HepG2 (cell line): Measurements from ENCODE around the gene CD68. TPM values are rescaled to one million over a fixed set of nuclear protein-coding genes. Genes with fewer than 3 reads are reported as not detected.

ENCODE experiments used
- AGO2 ChIP-seq: fragments of 200-400 bp; formaldehyde crosslinking; optimal IDR thresholded peaks from 2 replicates; pipeline ENCODE3; 2017; ENCODE audit warnings: mild to moderate bottlenecking, low read depth, low read length, moderate library complexity
- CCAR2 ChIP-seq: fragments of 200-400 bp; formaldehyde crosslinking; optimal IDR thresholded peaks from 2 replicates; pipeline ENCODE3; 2018; ENCODE audit warnings: low read depth, mild to moderate bottlenecking, low read length, moderate library complexity
- DMAP1 ChIP-seq: IDR thresholded peaks from 2 replicates; pipeline ENCODE4 v1.6.1; 2016
- FOSL1 ChIP-seq: sonication (generic); formaldehyde crosslinking; IDR thresholded peaks from 2 replicates; pipeline ENCODE4 v1.9.0; 2021; ENCODE audit warnings: missing genetic modification reagents, borderline replicate concordance
- FOXO1 ChIP-seq: sonication (generic); formaldehyde crosslinking; IDR thresholded peaks from 2 replicates; pipeline ENCODE4 v1.4.0; 2020; ENCODE audit warnings: missing genetic modification reagents
- HDAC6 ChIP-seq: fragments of 200-600 bp; sonication (generic); IDR thresholded peaks from 2 replicates; pipeline ENCODE4 v1.7.0; 2017; ENCODE audit warnings: mild to moderate bottlenecking, antibody characterized with exemption, low read length, low read depth
- NFRKB ChIP-seq: fragments of 450-650 bp; IDR thresholded peaks from 2 replicates; pipeline ENCODE4 v1.6.1; 2017
- NONO ChIP-seq, 2 experiments: fragments of 450-650 bp in 1 of 2; sonication (generic) in 1 of 2; formaldehyde crosslinking in 1 of 2; IDR thresholded peaks in 1 of 2; conservative IDR thresholded peaks in 1 of 2; 2 replicates each; pipeline versions ENCODE4 v1.6.1 to v1.8.0; 2017 to 2022; ENCODE audit warnings: mild to moderate bottlenecking in 1 of 2, missing genetic modification reagents in 1 of 2, moderate library complexity in 1 of 2
- SETDB1 ChIP-seq: sonication (generic); formaldehyde crosslinking; IDR thresholded peaks from 2 replicates; pipeline ENCODE4 v1.5.1; 2020; ENCODE audit warnings: missing genetic modification reagents, mild to moderate bottlenecking, borderline replicate concordance
- SP5 ChIP-seq: IDR thresholded peaks from 2 replicates; pipeline ENCODE4 v1.6.1; 2016; ENCODE audit warnings: low read depth, borderline replicate concordance
- TP53 ChIP-seq: sonication (generic); formaldehyde crosslinking; conservative IDR thresholded peaks from 2 replicates; pipeline ENCODE4 v1.4.0; 2020; ENCODE audit warnings: missing genetic modification reagents
- ZFP36L1 ChIP-seq: sonication (generic); formaldehyde crosslinking; IDR thresholded peaks from 2 replicates; pipeline ENCODE4 v1.8.0; 2022; ENCODE audit warnings: mild to moderate bottlenecking, missing genetic modification reagents, moderate library complexity
- ZFP41 ChIP-seq: sonication (generic); formaldehyde crosslinking; IDR thresholded peaks from 2 replicates; pipeline ENCODE4 v1.4.0; 2020; ENCODE audit warnings: mild to moderate bottlenecking, missing genetic modification reagents, borderline replicate concordance
- ZMAT3 ChIP-seq: sonication (generic); formaldehyde crosslinking; conservative IDR thresholded peaks from 2 replicates; pipeline ENCODE4 v1.7.0; 2021; ENCODE audit warnings: missing genetic modification reagents
- polyA plus RNA-seq, 8 experiments: library from polyadenylated mRNA; depleted of rRNA in 3 of 8; stranded (reverse) in 7 of 8; unstranded in 1 of 8; fragments of >200 nt; fragmentation: Illumina TruSeq in 4 of 8; extraction: Trizol in 4 of 8; gene quantifications; 2 replicates each; pipeline versions ENCODE4 v1.2.1 to v1.2.3, GENCODE V29; 2011 to 2016; ENCODE audit warnings: low read depth in 4 of 8, missing spikeins in 1 of 8, mixed read lengths in 1 of 8; ENCODE audit not compliant: insufficient read depth in 1 of 8
- total RNA-seq, 5 experiments: library from RNA; depleted of rRNA; stranded (reverse); fragments of >200 nt; fragmentation: Illumina TruSeq; extraction: Trizol; gene quantifications; 2 replicates each; pipeline ENCODE4 v1.2.3, GENCODE V29; 2016; ENCODE audit warnings: low read depth in 1 of 5
- TF ChIP-seq, protein P1 (sequence below): sonication (generic); formaldehyde crosslinking; IDR thresholded peaks from 2 replicates; pipeline ENCODE4 v1.4.0; 2020; ENCODE audit warnings: mild to moderate bottlenecking, low read depth, missing genetic modification reagents
- TF ChIP-seq, protein P2 (sequence below): sonication (generic); formaldehyde crosslinking; IDR thresholded peaks from 2 replicates; pipeline ENCODE4 v1.5.0; 2020; ENCODE audit warnings: missing genetic modification reagents, mild to moderate bottlenecking, borderline replicate concordance
- TF ChIP-seq, protein P3 (sequence below): sonication (generic); formaldehyde crosslinking; IDR thresholded peaks from 2 replicates; pipeline ENCODE4 v1.4.0; 2020; ENCODE audit warnings: missing genetic modification reagents
- TF ChIP-seq, protein P4 (sequence below): IDR thresholded peaks from 2 replicates; pipeline ENCODE4 v1.6.1; 2016; ENCODE audit warnings: missing genetic modification reagents, missing compliant biosample characterization
- TF ChIP-seq, protein P5 (sequence below): sonication (generic); formaldehyde crosslinking; IDR thresholded peaks from 2 replicates; pipeline ENCODE4 v1.4.0; 2020; ENCODE audit warnings: mild to moderate bottlenecking, missing genetic modification reagents
- TF ChIP-seq, protein P6 (sequence below): sonication (generic); formaldehyde crosslinking; conservative IDR thresholded peaks from 2 replicates; pipeline ENCODE4 v1.4.0; 2020; ENCODE audit warnings: missing genetic modification reagents

Gene CD68
- total and polyA plus RNA-seq, 2 of the 13 experiments (the other 11 are each of a cell fraction or from before 2014, with no cell fraction given) = 10.3 to 104 TPM

DNA sequence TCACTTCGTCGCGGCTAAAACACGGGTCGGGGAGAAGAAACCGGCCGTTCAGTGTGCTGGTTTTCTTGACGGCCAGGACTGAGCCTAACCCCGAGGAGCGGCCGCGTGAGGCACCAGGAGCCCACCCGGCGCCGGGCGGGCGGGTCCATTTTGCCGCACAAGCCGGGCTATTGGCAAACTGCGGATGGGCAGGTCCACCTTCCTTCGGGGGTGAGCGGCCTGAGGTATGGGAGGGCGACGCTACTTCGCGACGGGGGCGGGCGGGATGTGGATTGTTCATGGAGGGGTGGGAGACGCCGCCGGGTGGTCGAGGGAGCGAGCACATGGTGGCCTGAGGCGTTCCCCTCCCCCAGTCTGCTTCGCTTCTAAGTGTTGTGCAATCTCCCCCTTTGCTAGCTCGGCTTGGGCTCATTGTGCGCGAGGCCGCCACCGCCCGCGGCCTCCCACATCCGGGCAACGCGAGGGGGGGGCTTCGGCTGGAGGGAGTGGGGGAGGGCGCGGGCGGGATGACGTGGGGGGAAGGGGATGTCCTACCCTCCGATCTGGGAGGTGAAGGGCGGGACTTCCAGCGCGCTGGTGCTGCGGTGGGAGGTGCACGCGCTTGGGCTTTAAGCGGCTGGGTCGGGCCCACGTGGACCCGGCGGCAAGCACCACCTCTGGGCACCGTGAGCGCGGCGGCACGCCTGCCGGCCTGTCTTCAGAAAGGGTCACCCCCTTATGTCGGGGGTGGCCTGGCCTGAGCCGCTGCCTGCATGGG, 5.9 kb upstream of the CD68 start (continued):
- TF ChIP-seq, protein P1, sequence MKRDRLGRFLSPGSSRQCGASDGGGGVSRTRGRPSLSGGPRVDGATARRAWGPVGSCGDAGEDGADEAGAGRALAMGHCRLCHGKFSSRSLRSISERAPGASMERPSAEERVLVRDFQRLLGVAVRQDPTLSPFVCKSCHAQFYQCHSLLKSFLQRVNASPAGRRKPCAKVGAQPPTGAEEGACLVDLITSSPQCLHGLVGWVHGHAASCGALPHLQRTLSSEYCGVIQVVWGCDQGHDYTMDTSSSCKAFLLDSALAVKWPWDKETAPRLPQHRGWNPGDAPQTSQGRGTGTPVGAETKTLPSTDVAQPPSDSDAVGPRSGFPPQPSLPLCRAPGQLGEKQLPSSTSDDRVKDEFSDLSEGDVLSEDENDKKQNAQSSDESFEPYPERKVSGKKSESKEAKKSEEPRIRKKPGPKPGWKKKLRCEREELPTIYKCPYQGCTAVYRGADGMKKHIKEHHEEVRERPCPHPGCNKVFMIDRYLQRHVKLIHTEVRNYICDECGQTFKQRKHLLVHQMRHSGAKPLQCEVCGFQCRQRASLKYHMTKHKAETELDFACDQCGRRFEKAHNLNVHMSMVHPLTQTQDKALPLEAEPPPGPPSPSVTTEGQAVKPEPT = no peak
- TF ChIP-seq, protein P2, sequence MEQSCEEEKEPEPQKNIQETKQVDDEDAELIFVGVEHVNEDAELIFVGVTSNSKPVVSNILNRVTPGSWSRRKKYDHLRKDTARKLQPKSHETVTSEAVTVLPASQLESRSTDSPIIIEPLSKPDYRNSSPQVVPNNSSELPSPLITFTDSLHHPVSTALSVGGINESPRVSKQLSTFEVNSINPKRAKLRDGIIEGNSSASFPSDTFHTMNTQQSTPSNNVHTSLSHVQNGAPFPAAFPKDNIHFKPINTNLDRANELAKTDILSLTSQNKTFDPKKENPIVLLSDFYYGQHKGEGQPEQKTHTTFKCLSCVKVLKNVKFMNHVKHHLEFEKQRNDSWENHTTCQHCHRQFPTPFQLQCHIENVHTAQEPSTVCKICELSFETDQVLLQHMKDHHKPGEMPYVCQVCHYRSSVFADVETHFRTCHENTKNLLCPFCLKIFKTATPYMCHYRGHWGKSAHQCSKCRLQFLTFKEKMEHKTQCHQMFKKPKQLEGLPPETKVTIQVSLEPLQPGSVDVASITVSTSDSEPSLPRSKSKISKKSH (CRISPR knock-in tag) = peak; percentile 41; the same call in 1 of the 2 replicates
- TF ChIP-seq ZFP36L1 (no peak), FOSL1 (0 out of 2 replicates have a peak, but pooled peaks have one; percentile 28), TP53 (CRISPR knock-in tag) (no peak), HDAC6 (no peak), NFRKB (no peak), ZMAT3 (no peak; the same call in 1 of the 2 replicates), DMAP1 (CRISPR knock-in tag) (peak; percentile 98), FOXO1 (CRISPR knock-in tag) (peak; percentile 66), CCAR2 (no peak), NONO (IDR thresholded peaks at IDR 0.05) (no peak), NONO (CRISPR knock-in tag; conservative IDR thresholded peaks at IDR 0.05) (peak; percentile 82; the same call in 1 of the 2 replicates), ZFP41 (CRISPR knock-in tag) (no peak), SETDB1 (no peak), AGO2 (peak; percentile 97), SP5 (peak; percentile 72; the same call in 1 of the 2 replicates)
- TF ChIP-seq, protein P3, sequence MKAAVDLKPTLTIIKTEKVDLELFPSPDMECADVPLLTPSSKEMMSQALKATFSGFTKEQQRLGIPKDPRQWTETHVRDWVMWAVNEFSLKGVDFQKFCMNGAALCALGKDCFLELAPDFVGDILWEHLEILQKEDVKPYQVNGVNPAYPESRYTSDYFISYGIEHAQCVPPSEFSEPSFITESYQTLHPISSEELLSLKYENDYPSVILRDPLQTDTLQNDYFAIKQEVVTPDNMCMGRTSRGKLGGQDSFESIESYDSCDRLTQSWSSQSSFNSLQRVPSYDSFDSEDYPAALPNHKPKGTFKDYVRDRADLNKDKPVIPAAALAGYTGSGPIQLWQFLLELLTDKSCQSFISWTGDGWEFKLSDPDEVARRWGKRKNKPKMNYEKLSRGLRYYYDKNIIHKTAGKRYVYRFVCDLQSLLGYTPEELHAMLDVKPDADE (CRISPR knock-in tag) = peak; percentile 87; the same call in 1 of the 2 replicates
- TF ChIP-seq, protein P4, sequence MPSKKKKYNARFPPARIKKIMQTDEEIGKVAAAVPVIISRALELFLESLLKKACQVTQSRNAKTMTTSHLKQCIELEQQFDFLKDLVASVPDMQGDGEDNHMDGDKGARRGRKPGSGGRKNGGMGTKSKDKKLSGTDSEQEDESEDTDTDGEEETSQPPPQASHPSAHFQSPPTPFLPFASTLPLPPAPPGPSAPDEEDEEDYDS (CRISPR knock-in tag) = no peak; the same call in 1 of the 2 replicates
- TF ChIP-seq, protein P5, sequence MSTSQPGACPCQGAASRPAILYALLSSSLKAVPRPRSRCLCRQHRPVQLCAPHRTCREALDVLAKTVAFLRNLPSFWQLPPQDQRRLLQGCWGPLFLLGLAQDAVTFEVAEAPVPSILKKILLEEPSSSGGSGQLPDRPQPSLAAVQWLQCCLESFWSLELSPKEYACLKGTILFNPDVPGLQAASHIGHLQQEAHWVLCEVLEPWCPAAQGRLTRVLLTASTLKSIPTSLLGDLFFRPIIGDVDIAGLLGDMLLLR (CRISPR knock-in tag) = peak; percentile 74; the same call in 1 of the 2 replicates
- TF ChIP-seq, protein P6, sequence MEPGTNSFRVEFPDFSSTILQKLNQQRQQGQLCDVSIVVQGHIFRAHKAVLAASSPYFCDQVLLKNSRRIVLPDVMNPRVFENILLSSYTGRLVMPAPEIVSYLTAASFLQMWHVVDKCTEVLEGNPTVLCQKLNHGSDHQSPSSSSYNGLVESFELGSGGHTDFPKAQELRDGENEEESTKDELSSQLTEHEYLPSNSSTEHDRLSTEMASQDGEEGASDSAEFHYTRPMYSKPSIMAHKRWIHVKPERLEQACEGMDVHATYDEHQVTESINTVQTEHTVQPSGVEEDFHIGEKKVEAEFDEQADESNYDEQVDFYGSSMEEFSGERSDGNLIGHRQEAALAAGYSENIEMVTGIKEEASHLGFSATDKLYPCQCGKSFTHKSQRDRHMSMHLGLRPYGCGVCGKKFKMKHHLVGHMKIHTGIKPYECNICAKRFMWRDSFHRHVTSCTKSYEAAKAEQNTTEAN (CRISPR knock-in tag) = peak; percentile 53; the same call in 1 of the 2 replicates
